Measurements from ENCODE around the gene PARP11. TPM values are rescaled to one million over a fixed set of nuclear protein-coding genes. Genes with fewer than 3 reads are reported as not detected.

Gene PARP11
- total RNA-seq, 1 experiment from 2014 or later: 2.7 TPM

DNA sequence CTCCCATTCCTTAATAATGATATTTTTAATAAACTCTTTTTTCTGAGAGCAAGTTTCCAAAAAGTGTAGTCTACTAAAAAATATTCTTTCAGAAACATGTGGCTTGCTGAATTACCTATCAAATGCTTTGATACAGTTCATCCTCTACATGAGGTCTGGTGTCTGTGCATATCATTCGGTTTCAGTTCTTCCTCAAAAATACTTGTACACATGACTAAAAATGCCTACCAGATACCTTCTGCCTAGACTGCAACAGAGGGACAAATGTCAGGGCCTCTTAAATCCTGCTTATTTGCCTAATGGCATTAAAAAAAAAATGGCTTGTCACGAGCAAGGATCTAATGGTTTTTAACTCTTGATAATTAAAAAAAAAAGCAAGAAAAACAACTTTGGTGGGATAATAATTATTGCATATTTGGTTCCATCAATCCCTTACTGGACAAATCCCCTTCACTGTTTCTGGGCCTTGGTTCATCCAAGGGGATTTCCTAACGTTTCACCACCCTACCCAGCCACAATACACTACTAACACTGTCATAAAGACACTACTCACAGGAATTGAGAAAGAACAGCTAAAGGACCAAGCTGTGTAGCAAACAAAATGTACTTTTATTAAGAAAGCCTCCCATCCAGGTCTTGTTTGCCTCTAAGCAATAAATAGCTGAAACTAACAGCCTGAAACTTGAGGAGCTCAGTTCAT lies 45.7 kb downstream of the PARP11 start:
- TF ChIP-seq, protein P1, sequence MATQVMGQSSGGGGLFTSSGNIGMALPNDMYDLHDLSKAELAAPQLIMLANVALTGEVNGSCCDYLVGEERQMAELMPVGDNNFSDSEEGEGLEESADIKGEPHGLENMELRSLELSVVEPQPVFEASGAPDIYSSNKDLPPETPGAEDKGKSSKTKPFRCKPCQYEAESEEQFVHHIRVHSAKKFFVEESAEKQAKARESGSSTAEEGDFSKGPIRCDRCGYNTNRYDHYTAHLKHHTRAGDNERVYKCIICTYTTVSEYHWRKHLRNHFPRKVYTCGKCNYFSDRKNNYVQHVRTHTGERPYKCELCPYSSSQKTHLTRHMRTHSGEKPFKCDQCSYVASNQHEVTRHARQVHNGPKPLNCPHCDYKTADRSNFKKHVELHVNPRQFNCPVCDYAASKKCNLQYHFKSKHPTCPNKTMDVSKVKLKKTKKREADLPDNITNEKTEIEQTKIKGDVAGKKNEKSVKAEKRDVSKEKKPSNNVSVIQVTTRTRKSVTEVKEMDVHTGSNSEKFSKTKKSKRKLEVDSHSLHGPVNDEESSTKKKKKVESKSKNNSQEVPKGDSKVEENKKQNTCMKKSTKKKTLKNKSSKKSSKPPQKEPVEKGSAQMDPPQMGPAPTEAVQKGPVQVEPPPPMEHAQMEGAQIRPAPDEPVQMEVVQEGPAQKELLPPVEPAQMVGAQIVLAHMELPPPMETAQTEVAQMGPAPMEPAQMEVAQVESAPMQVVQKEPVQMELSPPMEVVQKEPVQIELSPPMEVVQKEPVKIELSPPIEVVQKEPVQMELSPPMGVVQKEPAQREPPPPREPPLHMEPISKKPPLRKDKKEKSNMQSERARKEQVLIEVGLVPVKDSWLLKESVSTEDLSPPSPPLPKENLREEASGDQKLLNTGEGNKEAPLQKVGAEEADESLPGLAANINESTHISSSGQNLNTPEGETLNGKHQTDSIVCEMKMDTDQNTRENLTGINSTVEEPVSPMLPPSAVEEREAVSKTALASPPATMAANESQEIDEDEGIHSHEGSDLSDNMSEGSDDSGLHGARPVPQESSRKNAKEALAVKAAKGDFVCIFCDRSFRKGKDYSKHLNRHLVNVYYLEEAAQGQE (IDR thresholded peaks at IDR 0.05; ENCODE audit: low read depth): no peak
- TF ChIP-seq JUND (IDR thresholded peaks at IDR 0.05) (no peak), ZNF274 (IDR thresholded peaks at IDR 0.05; ENCODE audit: low read depth, low read length) (no peak), TCF7L2 (IDR thresholded peaks at IDR 0.05; ENCODE audit: borderline replicate concordance, extremely low read depth, insufficient read depth, insufficient read length) (no peak), SRF (IDR thresholded peaks at IDR 0.05; ENCODE audit: low read depth) (no peak), ZFX (IDR thresholded peaks at IDR 0.05) (no peak), EZH2phosphoT487 (IDR thresholded peaks at IDR 0.05; ENCODE audit: borderline replicate concordance) (no peak), SIN3A (IDR thresholded peaks at IDR 0.05; ENCODE audit: low read depth) (no peak), CEBPB (IDR thresholded peaks at IDR 0.05; ENCODE audit: low read depth) (no peak), EGR1 (IDR thresholded peaks at IDR 0.05; ENCODE audit: low read depth) (no peak), EZH2 (IDR thresholded peaks at IDR 0.05) (no peak), ELF1 (IDR thresholded peaks at IDR 0.05; ENCODE audit: borderline replicate concordance, low read depth) (no peak), SP1 (IDR thresholded peaks at IDR 0.05; ENCODE audit: low read depth) (no peak), FOSL1 (IDR thresholded peaks at IDR 0.05; ENCODE audit: low read depth) (no peak)
- TF ChIP-seq, protein P2, sequence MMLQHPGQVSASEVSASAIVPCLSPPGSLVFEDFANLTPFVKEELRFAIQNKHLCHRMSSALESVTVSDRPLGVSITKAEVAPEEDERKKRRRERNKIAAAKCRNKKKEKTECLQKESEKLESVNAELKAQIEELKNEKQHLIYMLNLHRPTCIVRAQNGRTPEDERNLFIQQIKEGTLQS (IDR thresholded peaks at IDR 0.05): no peak
- TF ChIP-seq, protein P3, sequence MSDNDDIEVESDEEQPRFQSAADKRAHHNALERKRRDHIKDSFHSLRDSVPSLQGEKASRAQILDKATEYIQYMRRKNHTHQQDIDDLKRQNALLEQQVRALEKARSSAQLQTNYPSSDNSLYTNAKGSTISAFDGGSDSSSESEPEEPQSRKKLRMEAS (IDR thresholded peaks at IDR 0.05): no peak
- DNase-seq (ENCODE audit: low read depth, low spot score) (no peak), ATAC-seq (no peak)
- H3K4me1 ChIP-seq (ENCODE audit: control insufficient read depth in 1 of 2, insufficient read depth in 2 of 2, low read length in 2 of 2): no peaks in the 10 kb centered on the region
- ChIA-PET CTCF (no interaction called here), RAD21 (ENCODE audit: low non-redundant PET in 1 of 2, low total read pairs in 2 of 2, uncharacterized antibody in 2 of 2, unreplicated experiment in 2 of 2) (no interaction called here), POLR2A (no interaction called here)
- intact Hi-C loops (cut with micrococcal nuclease): no loop called here
- H2AFZ ChIP-seq (ENCODE audit: low read depth, low read length, poor library complexity, severe bottlenecking): no peak overlapping the region
- no peaks in the 10 kb centered on the region for H3K9me2 ChIP-seq (ENCODE audit: insufficient read depth)
- 0 out of 2 replicates have a peak, but pooled peaks cover 4% of the 10 kb centered on the region for H3K27me3 ChIP-seq (ENCODE audit: insufficient read depth, low read length)
- no peaks in the 10 kb centered on the region for H4K20me1 ChIP-seq (ENCODE audit: insufficient read depth)
- H3K36me3 ChIP-seq (ENCODE audit: control insufficient read depth in 1 of 2, insufficient read depth in 2 of 2, low read length in 2 of 2): no peaks in the 10 kb centered on the region
- no TSS peak for BruUV-seq (replicated peaks)
- no peaks in the 10 kb centered on the region for H3K79me2 ChIP-seq (ENCODE audit: insufficient read depth, low read length)
- H3K4me3 ChIP-seq (replicated peaks in 1 of 2; ENCODE audit: low read depth in 1 of 2, low read length in 2 of 2): no peak overlapping the region
- H3K4me2 ChIP-seq (ENCODE audit: low read length): no peak overlapping the region
- no peaks in the 10 kb centered on the region for H3K9me3 ChIP-seq (ENCODE audit: control insufficient read depth in 1 of 2, insufficient read depth in 1 of 2, low read depth in 1 of 2, low read length in 2 of 2)
- no peak overlapping the region for H3K27ac ChIP-seq (ENCODE audit: low read depth, low read length)
- H3K9ac ChIP-seq (ENCODE audit: low read length): no peak overlapping the region

Measured in HCT116 (cell line).